K562 (cell line): ENCODE data around the gene IDUA. TPM values are rescaled to one million over a fixed set of nuclear protein-coding genes. Genes with fewer than 3 reads are reported as not detected.
A peak's percentile ranks its signal among the peaks of the same experiment; 100 is the strongest.

ENCODE experiments used
- CBX1 ChIP-seq: sonication (generic); IDR thresholded peaks from 2 replicates; pipeline ENCODE4 v1.6.1; 2016; ENCODE audit warnings: antibody characterized with exemption, low read depth, mild to moderate bottlenecking
- CSDE1 ChIP-seq, 2 experiments: fragments of 450-650 bp; IDR thresholded peaks; 2 replicates each; pipeline ENCODE4 v1.6.1; 2016; ENCODE audit warnings: mild to moderate bottlenecking in 1 of 2
- E2F3 ChIP-seq: fragments of 250-450 bp; sonication (Bioruptor Pico); IDR thresholded peaks from 2 replicates; pipeline ENCODE4 v1.4.0; 2020; ENCODE audit warnings: mild to moderate bottlenecking
- ETS2 ChIP-seq: IDR thresholded peaks from 2 replicates; pipeline ENCODE4 v1.6.1; 2016; ENCODE audit warnings: borderline replicate concordance, missing genetic modification characterization, mild to moderate bottlenecking, moderate library complexity, missing compliant biosample characterization; ENCODE audit not compliant: poor library complexity, severe bottlenecking
- FIP1L1 ChIP-seq: fragments of 200-400 bp; formaldehyde crosslinking; IDR thresholded peaks from 2 replicates; pipeline ENCODE4 v1.6.1; 2018; ENCODE audit warnings: mild to moderate bottlenecking, low read depth, low read length; ENCODE audit not compliant: poor library complexity, severe bottlenecking
- GATA2 ChIP-seq: sonication (generic); formaldehyde crosslinking; IDR thresholded peaks from 2 replicates; pipeline ENCODE4 v1.4.0; 2020; ENCODE audit warnings: mild to moderate bottlenecking, missing genetic modification reagents
- ID3 ChIP-seq, 2 experiments: fragments of 250-450 bp in 1 of 2; fragments of 450-650 bp in 1 of 2; sonication (Bioruptor Pico) in 1 of 2; IDR thresholded peaks; 2 replicates each; pipeline versions ENCODE4 v1.6.1 to v1.8.0; 2016 to 2021; ENCODE audit warnings: mild to moderate bottlenecking in 2 of 2, moderate library complexity in 2 of 2, missing compliant biosample characterization in 1 of 2, missing genetic modification characterization in 1 of 2
- NELFE ChIP-seq: IDR thresholded peaks from 2 replicates; pipeline ENCODE4 v1.6.1; 2011; ENCODE audit warnings: mild to moderate bottlenecking; ENCODE audit not compliant: insufficient read depth, insufficient read length
- NEUROD1 ChIP-seq: fragments of 150-350 bp; IDR thresholded peaks from 2 replicates; pipeline ENCODE4 v1.6.1; 2014; ENCODE audit warnings: borderline replicate concordance, low read length, low read depth; ENCODE audit not compliant: partially characterized antibody
- PHB2 ChIP-seq: fragments of 450-650 bp; IDR thresholded peaks from 2 replicates; pipeline ENCODE4 v1.6.1; 2017; ENCODE audit warnings: low read depth
- POLR2H ChIP-seq: IDR thresholded peaks from 2 replicates; pipeline ENCODE4 v1.6.1; 2016; ENCODE audit warnings: missing genetic modification characterization, low read depth, mild to moderate bottlenecking, control low read depth, missing compliant biosample characterization, moderate library complexity
- RNF219 ChIP-seq: fragments of 250-450 bp; sonication (Bioruptor Pico); IDR thresholded peaks from 2 replicates; pipeline ENCODE4 v1.5.0; 2022; ENCODE audit warnings: mild to moderate bottlenecking
- SMARCA4 ChIP-seq: fragments of 450-650 bp; IDR thresholded peaks from 2 replicates; pipeline ENCODE4 v1.6.1; 2016
- SRSF7 ChIP-seq: fragments of 200-400 bp; formaldehyde crosslinking; optimal IDR thresholded peaks from 2 replicates; pipeline ENCODE3; 2017; ENCODE audit warnings: mild to moderate bottlenecking, low read depth, low read length
- TCF15 ChIP-seq: fragments of 250-450 bp; sonication (Bioruptor Pico); IDR thresholded peaks from 2 replicates; pipeline ENCODE4 v1.8.0; 2022; ENCODE audit warnings: moderate library complexity, mild to moderate bottlenecking, inconsistent platforms
- USF2 ChIP-seq: sonication (generic); formaldehyde crosslinking; IDR thresholded peaks from 2 replicates; pipeline ENCODE4 v1.5.0; 2020; ENCODE audit warnings: missing genetic modification reagents
- ZBTB43 ChIP-seq: sonication (generic); formaldehyde crosslinking; IDR thresholded peaks from 2 replicates; pipeline ENCODE4 v1.8.0; 2023; ENCODE audit warnings: mild to moderate bottlenecking, missing genetic modification reagents
- ZC3H8 ChIP-seq: fragments of 450-650 bp; IDR thresholded peaks from 2 replicates; pipeline ENCODE4 v1.6.1; 2017
- ZFX ChIP-seq: sonication (generic); formaldehyde crosslinking; IDR thresholded peaks from 2 replicates; pipeline ENCODE4 v1.8.0; 2022; ENCODE audit warnings: mild to moderate bottlenecking, missing genetic modification reagents, moderate library complexity
- ZNF174 ChIP-seq: fragments of 250-450 bp; sonication (Bioruptor Pico); IDR thresholded peaks from 2 replicates; pipeline ENCODE4 v1.4.0; 2020; ENCODE audit warnings: mild to moderate bottlenecking
- ZNF23 ChIP-seq: fragments of 250-450 bp; sonication (Bioruptor Pico); IDR thresholded peaks from 2 replicates; pipeline ENCODE4 v1.4.0; 2020; ENCODE audit warnings: mild to moderate bottlenecking
- ZNF282 ChIP-seq: sonication (generic); formaldehyde crosslinking; IDR thresholded peaks from 2 replicates; pipeline ENCODE4 v1.8.1; 2023; ENCODE audit warnings: missing genetic modification reagents
- ZNF324 ChIP-seq: fragments of 250-450 bp; sonication (Bioruptor Pico); IDR thresholded peaks from 2 replicates; pipeline ENCODE4 v1.4.0; 2020; ENCODE audit warnings: mild to moderate bottlenecking
- ZNF507 ChIP-seq: conservative IDR thresholded peaks from 2 replicates; pipeline ENCODE4 v1.6.1; 2017; ENCODE audit warnings: missing genetic modification characterization, missing compliant biosample characterization
- polyA plus RNA-seq, 8 experiments: library from polyadenylated mRNA; depleted of rRNA in 4 of 8; stranded (reverse) in 5 of 8; unstranded in 3 of 8; fragments of >200 nt; fragmentation: Nextera tagmentation in 2 of 8; fragmentation: Illumina TruSeq in 1 of 8; extraction: Ambion mirVana in 2 of 8; extraction: Trizol in 1 of 8; gene quantifications; 2 replicates each; pipeline versions ENCODE4 v1.2.1 to v1.2.3, GENCODE V29; 2011 to 2014; ENCODE audit warnings: inconsistent platforms in 1 of 8, missing spikeins in 1 of 8
- total RNA-seq, 7 experiments: library from RNA; depleted of rRNA in 6 of 7; stranded (reverse); fragments of >200 nt in 6 of 7; fragmentation: Illumina TruSeq in 2 of 7; extraction: Trizol in 2 of 7; gene quantifications; 2 replicates each; pipeline versions ENCODE4 v1.2.1 to v1.2.3, GENCODE V29; 2011 to 2021; ENCODE audit warnings: low replicate concordance in 1 of 7

The IDUA gene
- total and polyA plus RNA-seq, 9 of the 15 experiments (the other 6 are each of a cell fraction or from before 2014, with no cell fraction given), result 0.04 to 16.1 (median 1.2) TPM

- peak; percentile 77 for TF ChIP-seq FIP1L1
- no peak for TF ChIP-seq NELFE
- peak; percentile 31; the same call in 1 of the 2 replicates for TF ChIP-seq E2F3
- no peak for TF ChIP-seq ZC3H8
- no peak for TF ChIP-seq RNF219 (CRISPR knock-in tag)
- no peak for TF ChIP-seq SRSF7
- TF ChIP-seq ETS2, result no peak
- peak; percentile 65 for TF ChIP-seq ZFX (CRISPR knock-in tag)
- TF ChIP-seq ZNF174 (CRISPR knock-in tag), result no peak
- TF ChIP-seq ZNF282 (CRISPR knock-in tag), result no peak
- TF ChIP-seq CBX1, result no peak; the same call in 1 of the 2 replicates
- TF ChIP-seq USF2, result peak; percentile 18; the same call in 1 of the 2 replicates
- no peak for TF ChIP-seq ID3 (CRISPR knock-in tag; IDR thresholded peaks at IDR 0.05)
- no peak for TF ChIP-seq ID3 (tag; IDR thresholded peaks at IDR 0.05)
- TF ChIP-seq POLR2H (tag), result no peak
- TF ChIP-seq SMARCA4, result no peak
- no peak for TF ChIP-seq CSDE1 (IDR thresholded peaks at IDR 0.05)
- TF ChIP-seq NEUROD1, result no peak
- TF ChIP-seq ZNF507, result no peak
- no peak for TF ChIP-seq ZBTB43 (CRISPR knock-in tag)
- TF ChIP-seq GATA2, result no peak
- TF ChIP-seq ZNF324 (CRISPR knock-in tag), result no peak
- no peak for TF ChIP-seq TCF15 (CRISPR knock-in tag)
- TF ChIP-seq ZNF23 (CRISPR knock-in tag), result no peak
- no peak for TF ChIP-seq PHB2
These were observed 13.1 kb upstream of the IDUA start, which contains the start of gene DGKQ (continued) for GRCh38 chr4:973431-974397.
